Memory B cell (primary cell): ENCODE measurements around the gene DNAJC18.

ENCODE experiments used
- ATAC-seq: fragments of 150-1000 bp; cut with Tn5 transposase; 2 replicates; pipeline ENCODE4 v1.10.0; 2021; ENCODE audit warnings: low read depth, mild to moderate bottlenecking, moderate library complexity
- DNase-seq, 2 donors: peaks; one replicate each; pipeline ENCODE4 v3.0.0; 2022; ENCODE audit warnings: low spot score in 2 of 2
- H3K27ac Mint-ChIP-seq: one replicate; pipeline ENCODE4 v1.8.0; 2022; ENCODE audit warnings: mild to moderate bottlenecking, moderate library complexity, mixed read lengths
- H3K27me3 Mint-ChIP-seq: one replicate; pipeline ENCODE4 v1.8.0; 2022; ENCODE audit warnings: mixed read lengths
- H3K36me3 Mint-ChIP-seq: one replicate; pipeline ENCODE4 v1.8.0; 2022; ENCODE audit warnings: mild to moderate bottlenecking, mixed read lengths
- H3K4me1 Mint-ChIP-seq: one replicate; pipeline ENCODE4 v1.8.0; 2022; ENCODE audit warnings: mixed read lengths
- H3K4me3 Mint-ChIP-seq: one replicate; pipeline ENCODE4 v1.8.0; 2022; ENCODE audit warnings: mild to moderate bottlenecking, moderate library complexity, mixed read lengths
- H3K9me3 Mint-ChIP-seq: one replicate; pipeline ENCODE4 v1.8.0; 2022; ENCODE audit warnings: mixed read lengths

DNAJC18 gene

DNA sequence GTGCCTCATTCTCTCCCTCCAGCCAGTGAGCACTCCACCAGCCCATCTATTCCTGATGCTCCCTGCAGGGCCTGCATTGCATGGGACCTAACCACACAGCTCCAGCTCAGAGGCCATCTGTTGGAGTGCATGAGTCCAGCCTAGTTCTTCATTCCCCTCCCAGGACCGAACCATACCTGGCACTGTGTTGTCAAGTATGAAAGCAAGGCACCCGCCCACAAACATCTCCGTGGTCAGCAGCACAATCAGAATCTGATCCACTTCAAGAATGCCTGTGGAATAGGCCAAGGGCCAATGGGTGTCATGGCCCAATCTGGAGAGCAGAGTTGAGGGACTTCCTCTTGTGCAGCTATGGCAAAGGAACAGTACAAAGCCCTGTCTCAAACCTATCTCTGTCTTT, 62.1 kb downstream of the DNAJC18 start:
- H3K4me1 Mint-ChIP-seq, result peaks cover 7% of the 10 kb centered on the region
- H3K4me3 Mint-ChIP-seq, result no peak overlapping the region
- H3K9me3 Mint-ChIP-seq, result no peaks in the 10 kb centered on the region
- ATAC-seq (no peak), DNase-seq (no peak)
- no peak overlapping the region for H3K27ac Mint-ChIP-seq
- peaks cover 5% of the 10 kb centered on the region for H3K36me3 Mint-ChIP-seq
- H3K27me3 Mint-ChIP-seq, result no peaks in the 10 kb centered on the region

DNA sequence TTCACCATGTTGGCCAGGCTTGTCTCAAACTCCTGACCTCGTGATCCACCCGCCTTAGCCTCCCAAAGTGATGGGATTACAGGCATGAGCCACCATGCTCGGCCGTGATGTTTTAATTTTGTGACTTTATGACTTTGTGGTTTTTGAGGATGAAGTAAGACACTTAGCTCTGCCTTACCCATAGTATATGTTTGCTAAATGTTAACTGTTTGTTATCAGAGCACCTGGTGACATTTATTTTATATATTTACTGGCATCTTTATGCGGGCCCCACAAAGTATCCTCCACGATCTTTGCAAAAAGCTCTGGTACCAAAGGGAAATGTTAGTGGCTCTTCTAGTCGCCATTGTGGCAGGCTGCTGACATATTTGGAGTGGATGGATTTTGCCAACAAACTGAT, 63.0 kb downstream of the DNAJC18 start:
- Mint-ChIP-seq H3K4me1 (peaks cover 2% of the 10 kb centered on the region), H3K4me3 (no peak overlapping the region), H3K27me3 (no peaks in the 10 kb centered on the region), H3K27ac (no peak overlapping the region), H3K9me3 (no peaks in the 10 kb centered on the region), H3K36me3 (peaks cover 5% of the 10 kb centered on the region)
- no peak for ATAC-seq
- no peak for DNase-seq

DNA sequence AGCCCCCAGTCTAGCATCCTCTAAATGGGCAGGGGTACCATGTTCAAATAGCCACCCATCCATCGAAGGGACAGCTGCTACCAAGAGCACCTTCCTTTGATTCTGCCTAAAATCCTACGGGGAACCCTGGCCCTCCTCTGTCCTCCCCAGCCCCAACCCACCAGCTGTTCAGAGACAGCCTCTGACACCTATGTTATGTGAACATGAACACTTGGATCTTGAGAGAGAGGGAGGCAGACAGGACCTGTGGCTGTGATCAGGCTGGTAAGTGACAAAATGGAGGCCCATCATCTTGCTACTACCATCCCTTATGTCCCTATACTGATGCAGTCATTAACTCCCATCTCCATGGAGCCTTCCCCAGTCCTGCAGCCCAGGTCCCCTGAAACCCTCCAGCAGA, 64.4 kb downstream of the DNAJC18 start:
- ATAC-seq (no peak), DNase-seq (no peak)
- Mint-ChIP-seq H3K36me3 (peaks cover 5% of the 10 kb centered on the region), H3K9me3 (no peaks in the 10 kb centered on the region), H3K4me1 (peaks cover 2% of the 10 kb centered on the region), H3K27ac (no peak overlapping the region), H3K4me3 (no peak overlapping the region), H3K27me3 (no peaks in the 10 kb centered on the region)

DNA sequence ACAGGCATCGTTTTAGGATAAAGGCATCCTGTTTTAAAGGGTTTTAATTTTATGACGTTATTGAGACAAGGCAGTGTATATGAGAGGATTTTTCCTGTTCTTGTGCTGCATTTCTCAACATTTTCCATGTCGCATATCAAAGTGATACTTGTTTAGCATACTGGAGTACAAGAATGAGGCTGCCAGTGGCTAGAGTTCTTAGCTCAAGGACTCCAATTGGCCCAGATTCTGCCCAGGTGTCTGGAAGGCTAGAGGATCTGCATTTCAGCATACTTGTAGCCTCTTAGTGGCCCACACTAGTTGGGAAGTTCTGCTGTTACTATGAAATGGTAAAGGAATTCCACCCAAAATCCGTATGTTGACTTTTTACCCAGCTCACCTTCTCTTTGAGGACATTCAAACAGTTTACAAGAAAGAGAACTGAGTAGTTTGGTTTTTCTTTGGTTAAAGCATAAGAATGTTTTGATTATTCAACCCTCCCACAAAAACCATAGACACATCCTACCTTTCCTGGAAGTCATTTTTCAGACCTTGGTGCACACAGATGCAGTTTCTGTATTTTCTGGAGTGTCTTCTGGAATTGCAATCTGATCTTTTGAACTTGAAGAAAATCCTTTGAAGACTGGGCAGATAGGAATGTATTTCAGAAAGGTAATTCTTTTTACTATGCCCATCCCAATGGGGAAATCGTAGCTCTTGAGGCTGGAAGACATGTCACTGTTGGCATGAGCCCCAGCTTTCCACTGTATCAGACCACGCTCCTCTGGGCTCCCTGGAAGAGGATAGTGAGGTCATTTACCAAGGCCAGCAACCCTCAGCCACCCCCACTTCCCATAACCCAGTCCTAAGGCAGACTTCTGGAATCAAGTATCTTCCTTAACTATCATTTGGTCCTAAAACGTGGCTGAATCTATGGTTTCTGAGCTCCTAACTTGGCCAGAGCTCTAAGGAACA, 67.6 kb downstream of the DNAJC18 start:
- Mint-ChIP-seq H3K27me3 (no peaks in the 10 kb centered on the region), H3K9me3 (no peaks in the 10 kb centered on the region), H3K4me1 (peaks cover 2% of the 10 kb centered on the region), H3K4me3 (no peak overlapping the region), H3K36me3 (peaks cover 2% of the 10 kb centered on the region), H3K27ac (peak overlapping the region; percentile 53)
- DNase-seq (no peak), ATAC-seq (no peak)

DNA sequence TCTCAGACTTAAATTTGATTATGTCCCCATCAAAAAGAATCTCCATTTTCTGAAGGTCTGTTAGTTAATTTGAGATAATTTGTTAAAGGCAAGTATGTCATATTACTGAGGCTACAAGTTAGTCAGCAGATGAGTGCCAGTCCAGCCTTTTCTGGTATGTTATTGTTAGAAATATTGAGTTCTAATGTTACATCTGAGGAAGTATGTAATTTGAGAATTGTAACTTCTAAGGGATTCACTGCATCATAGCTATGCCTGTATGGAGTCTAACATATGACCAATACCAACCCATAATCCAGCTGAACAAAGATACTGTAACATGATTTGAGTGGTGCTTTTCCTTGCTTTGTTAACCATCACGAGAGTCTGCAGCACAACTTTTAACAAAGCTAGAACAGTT, 70.1 kb downstream of the DNAJC18 start:
- ATAC-seq, result no peak
- Mint-ChIP-seq H3K36me3 (peaks cover 5% of the 10 kb centered on the region), H3K27ac (no peak overlapping the region)

DNA sequence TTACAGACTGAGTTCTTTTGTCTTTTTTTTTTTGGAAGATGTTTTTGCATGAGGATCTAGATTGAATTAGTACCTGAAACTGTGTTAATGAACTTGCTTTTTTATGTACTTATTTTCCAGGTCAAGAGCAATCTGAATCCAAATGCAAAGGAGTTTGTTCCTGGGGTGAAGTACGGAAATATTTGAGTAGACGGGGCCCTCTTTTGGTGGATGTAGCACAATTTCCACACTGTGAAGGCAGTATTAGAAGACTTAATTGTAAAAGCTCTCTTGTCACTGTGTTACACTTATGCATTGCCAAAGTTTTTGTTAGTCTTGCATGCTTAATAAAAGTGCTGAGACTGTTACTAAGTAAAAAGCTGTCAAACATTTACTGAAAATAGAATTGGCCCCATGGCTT, 70.7 kb downstream of the DNAJC18 start:
- Mint-ChIP-seq H3K4me3 (no peak overlapping the region), H3K27me3 (no peaks in the 10 kb centered on the region), H3K27ac (peak overlapping the region; percentile 10), H3K36me3 (peaks cover 10% of the 10 kb centered on the region), H3K4me1 (no peaks in the 10 kb centered on the region), H3K9me3 (no peaks in the 10 kb centered on the region)
- DNase-seq (no peak), ATAC-seq (no peak)

More for the DNA sequence above, 70.1 kb downstream of the DNAJC18 start:
- DNase-seq, result no peak
- H3K4me3 Mint-ChIP-seq, result no peak overlapping the region
- H3K4me1 Mint-ChIP-seq, result peaks cover 2% of the 10 kb centered on the region
- H3K27me3 Mint-ChIP-seq, result no peaks in the 10 kb centered on the region
- no peaks in the 10 kb centered on the region for H3K9me3 Mint-ChIP-seq

DNA sequence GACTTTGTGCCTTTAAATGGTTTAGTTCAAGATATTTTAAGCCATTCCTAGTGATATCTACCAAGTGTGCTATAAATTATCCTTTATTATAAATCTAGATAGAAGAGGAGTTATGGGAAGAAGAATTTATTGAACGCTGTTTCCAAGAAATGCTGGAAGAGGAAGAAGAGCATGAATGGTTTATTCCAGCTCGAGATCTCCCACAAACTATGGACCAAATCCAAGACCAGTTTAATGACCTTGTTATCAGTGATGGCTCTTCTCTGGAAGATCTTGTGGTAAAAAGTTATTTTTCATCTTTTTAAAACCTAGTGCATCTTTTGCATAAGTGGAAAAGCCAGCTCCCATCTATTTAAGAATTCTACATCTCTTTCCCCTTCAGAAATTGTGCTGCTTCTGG, 74.9 kb downstream of the DNAJC18 start:
- Mint-ChIP-seq H3K4me3 (no peak overlapping the region), H3K27me3 (no peaks in the 10 kb centered on the region), H3K27ac (no peak overlapping the region), H3K9me3 (no peaks in the 10 kb centered on the region), H3K36me3 (peaks cover 14% of the 10 kb centered on the region), H3K4me1 (peaks cover 3% of the 10 kb centered on the region)
- no peak for DNase-seq
- ATAC-seq, result no peak

DNA sequence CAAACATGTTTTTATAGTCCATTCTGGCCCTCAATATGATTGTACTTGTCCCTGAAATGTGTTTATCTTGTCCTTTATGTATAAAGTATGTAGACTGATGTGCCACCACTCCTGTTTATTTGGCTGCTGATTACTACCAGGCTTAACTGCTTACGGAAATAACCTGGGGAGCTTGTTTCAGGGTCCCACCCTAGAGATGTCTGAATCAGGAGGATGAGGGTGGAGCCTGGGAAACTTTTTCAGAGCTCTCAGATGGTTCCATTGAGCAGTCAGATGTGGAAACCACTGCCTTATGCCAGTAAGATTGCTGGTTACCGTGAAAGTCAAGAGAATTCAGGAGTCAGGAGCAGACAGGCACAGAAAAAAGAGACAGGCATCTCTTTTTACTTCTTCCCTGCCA, 75.4 kb downstream of the DNAJC18 start:
- Mint-ChIP-seq H3K9me3 (no peaks in the 10 kb centered on the region), H3K27ac (no peak overlapping the region), H3K4me1 (peaks cover 3% of the 10 kb centered on the region), H3K36me3 (peaks cover 14% of the 10 kb centered on the region), H3K27me3 (no peaks in the 10 kb centered on the region), H3K4me3 (no peak overlapping the region)
- ATAC-seq (no peak), DNase-seq (no peak)

DNA sequence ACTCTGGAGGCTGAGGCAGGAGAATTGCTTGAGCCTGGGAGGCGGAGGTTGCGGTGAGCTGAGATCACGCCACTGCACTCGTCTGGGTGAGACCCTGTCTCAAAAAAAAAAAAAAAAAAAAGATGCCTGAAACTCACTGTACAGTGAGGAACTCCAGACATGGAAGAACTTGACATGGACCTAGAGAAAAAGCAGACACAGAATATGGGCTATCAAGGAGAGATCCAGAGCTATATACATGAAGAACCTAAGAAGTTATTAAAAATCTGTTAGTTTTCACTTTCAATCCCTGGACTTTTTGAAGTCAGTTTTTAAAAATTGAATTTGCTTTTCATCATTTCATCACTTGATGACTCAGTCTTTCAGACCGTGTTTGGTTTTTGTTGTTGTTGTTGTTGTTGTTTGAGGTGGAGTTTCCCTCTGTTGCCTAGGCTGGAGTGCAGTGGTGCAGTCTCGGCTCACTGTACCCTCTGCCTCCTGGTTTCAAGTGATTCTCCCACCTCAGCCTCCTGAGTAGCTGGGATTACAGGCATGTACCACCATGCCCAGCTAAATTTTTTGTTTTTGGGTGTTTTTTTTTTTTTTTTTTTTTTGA, 77.4 kb downstream of the DNAJC18 start:
- Mint-ChIP-seq H3K9me3 (no peaks in the 10 kb centered on the region), H3K27ac (peak overlapping the region; percentile 45), H3K36me3 (peaks cover 17% of the 10 kb centered on the region), H3K4me3 (no peak overlapping the region), H3K27me3 (no peaks in the 10 kb centered on the region), H3K4me1 (peaks cover 11% of the 10 kb centered on the region)
- DNase-seq (no peak), ATAC-seq (no peak)

DNA sequence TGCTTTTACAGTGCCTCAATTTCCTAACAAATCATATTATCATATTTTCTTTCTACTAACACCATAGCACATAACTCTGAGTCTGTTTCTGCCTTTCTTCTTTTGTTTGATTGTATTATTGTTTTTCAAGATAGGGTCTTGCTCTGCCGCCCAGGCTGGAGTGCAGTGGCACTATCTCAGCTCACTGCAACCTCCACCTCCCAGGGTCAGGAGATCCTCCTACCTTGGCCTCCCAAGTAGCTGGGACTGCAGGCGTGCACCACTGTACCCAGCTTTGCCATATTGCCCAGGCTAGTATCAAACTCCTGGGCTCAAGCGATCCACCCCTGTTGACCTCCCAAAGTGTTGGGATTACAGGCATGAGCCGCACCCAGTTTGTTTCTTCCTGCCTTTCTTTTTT, 78.9 kb downstream of the DNAJC18 start:
- Mint-ChIP-seq H3K4me3 (no peak overlapping the region), H3K9me3 (no peaks in the 10 kb centered on the region), H3K4me1 (peaks cover 11% of the 10 kb centered on the region), H3K27me3 (no peaks in the 10 kb centered on the region), H3K36me3 (peaks cover 17% of the 10 kb centered on the region), H3K27ac (no peak overlapping the region)
- ATAC-seq (no peak), DNase-seq (no peak)
